Cerebellar cortex (tissue), 1 donor: ENCODE results near the gene SEC14L2.

Experiments
- DNase-seq: peaks from one replicate; pipeline ENCODE4 v3.0.0-alpha.2; 2015; ENCODE audit warnings: low spot score

The SEC14L2 gene

DNA sequence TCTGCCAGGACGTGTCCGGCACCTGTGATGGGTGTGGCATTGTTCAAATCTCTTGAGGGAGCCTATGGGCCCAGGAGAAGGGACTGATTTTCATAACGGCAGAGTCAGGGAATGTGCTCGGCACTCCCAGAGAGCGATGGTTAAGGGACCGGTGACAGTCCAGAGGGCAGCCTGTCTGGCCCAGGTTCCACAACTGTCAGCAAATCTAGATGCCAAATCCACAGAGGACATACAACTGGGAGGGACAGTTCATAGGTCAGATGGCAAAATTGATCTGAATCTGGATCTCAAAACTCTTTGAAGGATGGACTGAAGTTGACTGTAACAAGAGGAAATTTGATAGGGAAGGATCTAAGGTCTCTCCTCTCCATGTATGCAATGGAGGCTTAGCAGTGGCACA lies 7.5 kb downstream of the SEC14L2 start:
- no peak for DNase-seq

DNA sequence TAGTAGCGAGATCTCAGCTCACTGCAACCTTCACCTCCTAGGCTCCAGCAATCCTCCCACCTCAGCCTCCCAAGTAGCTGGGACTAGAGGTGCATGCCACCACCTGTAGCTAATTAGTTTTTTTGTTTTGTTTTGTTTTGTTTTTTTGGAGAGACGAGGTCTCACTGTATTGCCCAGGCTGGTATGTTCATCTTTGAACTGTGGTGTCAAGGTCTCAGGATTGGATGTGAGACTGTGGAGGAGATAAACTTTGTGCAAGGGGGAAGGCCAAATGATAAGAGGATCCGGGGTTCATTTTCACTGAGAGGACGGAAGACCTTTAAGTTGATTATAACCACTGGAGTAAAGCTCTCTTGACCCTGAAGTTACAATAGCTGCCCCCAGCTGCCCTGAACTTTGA lies 8.9 kb downstream of the SEC14L2 start:
- no peak for DNase-seq

DNA sequence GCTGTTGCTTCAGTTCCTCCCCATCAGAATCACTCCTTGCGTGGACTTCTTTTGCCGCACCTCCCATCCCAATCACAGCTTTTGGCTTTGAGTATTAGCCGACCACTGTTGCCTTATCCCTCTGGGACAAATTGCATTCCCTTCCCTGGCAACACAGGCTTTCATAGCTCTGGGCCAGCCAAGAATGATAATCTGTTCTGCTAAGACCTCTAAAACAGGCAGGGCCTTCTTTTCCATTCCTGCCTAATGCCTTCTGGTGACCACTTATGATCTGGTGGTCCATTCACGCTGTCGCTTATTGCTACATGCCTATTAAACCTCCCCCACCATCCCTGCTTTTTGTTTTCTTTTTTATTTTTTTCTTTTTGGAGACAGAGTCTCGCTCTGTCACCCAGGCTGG lies 9.6 kb downstream of the SEC14L2 start:
- DNase-seq, result no peak

DNA sequence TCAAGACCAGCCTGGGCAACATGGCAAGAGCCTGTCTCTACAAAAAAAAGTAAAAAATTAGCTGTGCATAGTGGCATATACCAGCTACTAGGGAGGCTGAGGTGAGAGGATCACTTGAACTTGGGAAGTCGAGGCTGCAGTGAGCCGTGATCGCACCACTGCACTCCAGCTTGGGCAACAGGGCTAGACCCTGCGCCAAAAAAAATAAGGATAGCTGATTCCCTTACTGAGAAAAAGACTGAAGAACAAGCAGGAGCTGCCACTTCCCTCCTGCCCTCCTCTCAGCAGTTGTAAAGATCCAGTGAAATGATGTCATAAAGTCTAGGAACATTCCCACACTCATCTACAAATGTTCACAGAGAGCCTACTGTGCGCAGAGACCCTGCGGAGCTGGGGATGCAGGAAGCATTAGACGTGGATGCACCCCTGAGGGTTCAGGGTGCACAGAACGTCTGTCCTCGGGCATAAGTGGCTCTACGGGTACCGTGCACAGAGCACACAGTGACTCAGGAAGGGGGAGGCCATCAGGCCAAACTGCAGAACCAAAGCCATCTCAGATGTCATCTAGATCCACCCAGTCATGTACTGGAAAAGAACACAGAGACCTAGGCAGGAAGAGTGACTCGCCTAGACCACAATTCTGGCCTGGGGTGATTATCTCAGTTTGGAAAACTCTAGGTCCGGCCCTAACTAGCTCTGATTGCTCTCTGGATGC lies 11.7 kb downstream of the SEC14L2 start:
- DNase-seq, result no peak

DNA sequence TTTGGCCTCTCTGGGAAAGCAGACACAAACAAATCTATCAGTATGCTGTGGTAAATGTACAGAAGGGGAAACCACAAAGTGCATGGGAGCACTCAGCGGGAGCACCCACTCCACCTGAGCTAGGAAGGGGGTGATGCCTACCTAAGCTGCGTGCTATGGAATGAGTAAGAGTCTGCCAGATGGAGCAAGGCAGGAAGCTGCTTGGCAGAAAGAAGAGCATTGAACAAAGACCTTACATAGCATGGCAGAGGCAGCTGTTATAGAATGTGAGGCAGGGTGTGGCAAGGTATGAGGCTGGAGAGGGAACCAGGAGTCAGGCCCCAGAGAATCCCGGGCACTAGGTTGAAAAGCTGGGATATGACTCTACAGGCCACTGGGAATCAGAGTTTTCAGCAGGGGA lies 15.0 kb downstream of the SEC14L2 start:
- no peak for DNase-seq

DNA sequence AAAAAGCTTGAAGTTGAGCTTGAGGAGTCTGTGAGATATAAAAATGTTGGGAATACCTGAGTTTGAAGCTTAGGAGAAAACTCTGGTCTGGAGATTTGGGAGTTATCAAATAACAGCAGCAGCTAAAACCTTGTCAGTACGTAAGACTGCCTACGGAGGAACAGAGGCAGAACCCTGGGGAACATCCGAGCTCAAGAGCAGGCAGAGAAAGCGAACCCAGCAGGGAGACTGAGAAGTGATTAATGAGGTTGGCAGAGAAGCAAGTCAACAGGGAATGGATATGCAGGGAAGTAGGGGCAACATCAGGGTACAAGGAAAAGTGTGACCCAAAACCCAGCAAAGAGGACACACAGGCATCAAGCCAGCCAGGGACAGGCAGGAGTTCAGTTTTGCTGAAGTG lies 16.2 kb downstream of the SEC14L2 start:
- no peak for DNase-seq

DNA sequence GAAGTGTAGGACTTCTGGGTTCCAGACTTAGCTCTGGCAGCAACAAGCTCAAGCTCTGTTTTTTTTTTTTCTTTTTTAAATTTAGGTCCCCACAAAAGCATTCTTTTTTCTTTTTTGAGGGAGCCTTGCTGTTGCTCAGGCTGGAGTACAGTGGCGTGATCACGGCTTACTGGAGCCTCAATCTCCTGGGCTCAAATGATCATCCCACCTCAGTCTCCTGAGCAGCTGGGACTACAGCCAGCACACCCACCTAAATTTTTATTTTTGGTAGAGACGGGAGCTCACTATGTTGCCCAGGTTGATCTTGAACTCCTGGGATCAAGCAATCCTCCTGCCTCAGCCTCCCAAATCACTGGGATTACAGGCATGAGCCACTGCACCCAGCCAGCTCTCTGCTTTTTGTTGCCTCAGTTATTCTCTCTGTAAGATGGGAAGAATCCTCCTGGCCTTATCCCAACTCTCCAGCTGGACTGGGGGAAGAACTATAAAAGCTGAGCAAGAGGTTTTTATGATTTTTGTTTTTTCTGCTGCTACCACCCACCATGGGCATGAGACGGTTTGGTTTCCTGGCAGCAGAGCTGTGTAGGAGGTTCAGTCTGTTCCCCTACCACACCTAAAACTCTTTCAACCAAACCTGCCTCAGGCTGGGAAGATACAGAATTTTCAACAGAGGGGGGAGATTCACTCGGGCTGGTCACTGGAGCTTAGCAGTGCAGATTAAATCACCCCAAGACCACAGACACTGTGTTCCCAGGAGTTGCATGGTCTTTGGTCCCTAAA lies 17.1 kb downstream of the SEC14L2 start:
- no peak for DNase-seq

DNA sequence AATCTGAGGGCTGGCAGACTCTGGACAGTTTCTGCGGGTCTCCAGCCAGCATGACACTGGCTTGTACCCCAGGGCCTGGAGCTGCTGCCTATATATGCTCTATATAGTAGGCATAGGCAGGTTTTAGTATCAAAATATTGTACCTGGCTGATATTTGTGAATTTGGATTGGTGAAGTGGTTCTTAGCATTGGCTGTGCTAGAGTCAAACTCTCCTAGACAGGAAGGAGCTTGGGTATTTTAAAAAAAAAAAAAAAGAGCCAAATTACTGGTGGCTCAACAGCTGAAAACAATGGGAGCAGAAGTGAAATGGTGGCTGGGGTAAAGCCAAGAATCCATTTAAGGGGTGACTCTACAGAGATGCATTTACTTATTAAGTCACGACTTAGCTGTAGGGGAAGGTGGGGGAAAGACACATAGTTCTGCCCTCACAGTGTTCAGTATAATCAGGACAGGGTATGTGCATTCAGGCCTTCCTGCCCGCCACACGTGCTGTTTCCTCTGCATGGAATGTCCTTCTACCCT lies 17.8 kb downstream of the SEC14L2 start:
- no peak for DNase-seq

DNA sequence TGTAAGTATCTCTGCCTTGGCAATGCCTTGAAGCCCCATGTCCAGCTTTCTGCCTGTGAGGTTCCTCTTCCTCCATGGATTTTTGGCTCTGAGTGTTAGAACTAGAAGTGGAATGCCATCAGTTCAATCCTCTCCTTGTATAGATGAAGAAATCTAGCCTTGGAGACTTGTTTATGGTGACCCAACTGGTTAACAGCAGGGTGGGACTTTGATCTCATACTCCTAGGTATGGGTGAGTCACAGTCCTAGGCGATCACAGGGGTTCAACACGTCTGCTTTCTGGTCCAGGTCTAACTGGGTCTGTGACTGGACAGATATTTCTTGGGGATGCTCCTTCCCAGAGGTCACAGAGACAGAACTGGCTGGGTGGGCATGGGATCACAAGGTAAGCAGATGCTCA lies 19.6 kb downstream of the SEC14L2 start:
- no peak for DNase-seq

DNA sequence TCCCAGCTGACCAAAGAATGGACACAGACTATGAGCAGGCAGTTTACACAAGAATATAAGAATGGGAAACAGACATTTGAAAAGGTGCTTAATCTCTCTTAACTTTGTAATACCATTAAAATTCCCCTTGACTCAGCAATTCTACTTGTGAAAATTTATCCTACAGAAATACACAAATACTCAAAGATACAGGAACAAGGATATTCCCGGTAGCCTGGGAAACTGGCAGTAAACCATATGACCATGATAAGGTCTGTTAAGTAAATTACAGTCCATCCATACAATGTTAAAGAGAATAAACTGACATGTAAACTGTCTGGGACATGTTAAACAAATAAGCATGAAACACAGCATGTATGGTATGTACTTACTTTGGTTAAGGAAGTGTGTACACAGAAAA lies 20.0 kb downstream of the SEC14L2 start:
- no peak for DNase-seq

DNA sequence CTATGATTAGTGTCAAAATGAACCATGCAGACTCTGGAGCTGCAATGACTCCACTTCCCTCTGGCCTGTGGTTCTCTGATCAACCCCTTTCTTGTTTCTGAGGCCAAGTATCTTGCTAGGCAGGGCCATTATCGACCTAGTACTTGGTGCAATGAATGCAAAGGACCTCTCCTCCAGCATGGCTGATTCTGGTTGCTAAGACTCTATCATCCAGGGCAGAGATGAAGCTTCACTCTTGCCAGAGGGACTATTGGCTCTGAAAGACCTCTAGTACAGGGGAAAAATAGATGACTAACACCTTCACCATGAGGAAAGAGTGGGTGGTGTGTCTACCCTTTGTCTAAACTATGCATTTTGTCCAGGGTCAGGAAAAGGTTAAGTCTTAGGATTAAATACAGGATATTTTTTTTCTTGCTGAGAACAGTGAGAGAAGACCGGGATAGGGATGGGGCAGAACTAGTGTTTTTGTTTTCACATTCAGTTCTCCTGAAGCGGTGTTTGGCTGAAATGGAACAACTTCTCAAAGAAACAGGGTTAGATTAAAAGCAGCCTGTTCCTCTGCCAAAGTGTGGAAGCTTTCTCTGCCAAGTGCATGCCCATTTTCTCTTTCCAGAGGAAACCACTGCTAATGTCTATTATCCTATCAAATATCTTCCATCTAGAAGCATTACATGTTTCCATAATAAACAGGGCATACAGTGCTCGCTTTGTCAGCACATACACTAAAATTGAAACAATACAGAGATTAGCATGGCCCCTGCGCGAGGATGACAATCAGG lies 23.7 kb downstream of the SEC14L2 start:
- no peak for DNase-seq

DNA sequence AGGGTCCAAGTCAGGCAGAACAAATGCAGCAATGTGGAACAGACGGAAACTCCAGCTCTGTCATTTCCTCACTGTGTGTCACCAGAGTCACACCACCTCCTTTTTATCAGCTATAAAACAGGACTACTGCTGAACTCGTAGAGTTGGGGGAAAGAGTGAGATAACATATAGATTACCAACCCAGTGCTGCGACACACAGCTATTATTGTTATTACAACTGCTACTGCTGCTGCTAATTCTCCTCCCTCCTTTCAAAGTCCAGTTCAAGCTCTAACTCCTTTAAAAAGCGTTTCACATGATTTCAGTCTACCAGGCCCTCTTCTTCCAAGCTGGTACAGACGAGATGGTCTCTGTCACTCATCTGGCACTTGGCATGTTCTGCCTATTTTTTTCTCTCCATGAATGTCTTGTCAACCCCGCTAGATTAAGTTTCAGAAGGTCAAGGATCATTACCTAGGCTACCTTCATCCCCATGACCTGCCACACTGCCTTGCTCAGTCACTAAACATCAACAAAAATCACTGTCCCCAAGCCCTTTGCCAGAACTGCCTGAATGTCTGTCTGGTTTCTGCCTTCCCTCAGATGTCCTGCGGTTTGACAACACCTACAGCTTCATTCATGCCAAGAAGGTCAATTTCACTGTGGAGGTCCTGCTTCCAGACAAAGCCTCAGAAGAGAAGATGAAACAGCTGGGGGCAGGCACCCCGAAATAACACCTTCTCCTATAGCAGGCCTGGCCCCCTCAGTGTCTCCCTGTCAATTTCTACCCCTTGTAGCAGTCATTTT lies 25.1 kb downstream of the SEC14L2 start:
- DNase-seq, result no peak

DNA sequence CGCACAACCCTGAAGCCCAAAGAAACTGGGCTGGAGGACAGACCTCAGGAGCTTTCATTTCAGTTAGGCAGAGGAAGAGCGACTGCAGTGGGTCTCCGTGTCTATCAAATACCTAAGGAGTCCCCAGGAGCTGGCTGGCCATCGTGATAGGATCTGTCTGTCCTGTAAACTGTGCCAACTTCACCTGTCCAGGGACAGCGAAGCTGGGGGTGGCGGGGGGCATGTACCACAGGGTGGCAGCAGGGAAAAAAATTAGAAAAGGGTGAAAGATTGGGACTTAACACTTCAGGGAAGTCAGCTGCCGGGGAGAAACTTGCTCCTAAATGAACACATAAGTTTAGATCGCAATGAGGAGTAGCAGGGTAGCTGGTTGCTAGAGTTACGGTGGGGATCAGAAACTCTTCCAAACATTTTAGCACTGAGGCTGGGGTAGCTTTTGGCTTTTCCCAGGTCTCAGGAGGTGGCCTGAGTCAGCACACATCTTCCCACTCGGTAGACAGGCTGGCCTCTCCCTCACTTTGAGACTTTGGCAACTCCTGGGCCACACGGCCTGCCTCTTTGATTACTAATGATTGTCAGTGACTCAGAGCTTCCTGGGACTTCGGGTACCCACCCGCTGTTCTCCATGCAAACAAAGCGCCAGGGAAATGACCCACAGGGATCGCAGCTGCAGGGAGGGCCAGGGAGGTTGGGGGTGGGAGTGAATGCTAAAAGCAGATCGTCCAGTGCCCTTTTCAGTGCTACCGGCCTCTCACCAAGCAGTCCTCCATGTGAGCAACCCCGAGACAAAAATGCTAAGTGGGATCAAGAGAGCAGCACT lies 25.9 kb downstream of the SEC14L2 start:
- peak; percentile 43 for DNase-seq

DNA sequence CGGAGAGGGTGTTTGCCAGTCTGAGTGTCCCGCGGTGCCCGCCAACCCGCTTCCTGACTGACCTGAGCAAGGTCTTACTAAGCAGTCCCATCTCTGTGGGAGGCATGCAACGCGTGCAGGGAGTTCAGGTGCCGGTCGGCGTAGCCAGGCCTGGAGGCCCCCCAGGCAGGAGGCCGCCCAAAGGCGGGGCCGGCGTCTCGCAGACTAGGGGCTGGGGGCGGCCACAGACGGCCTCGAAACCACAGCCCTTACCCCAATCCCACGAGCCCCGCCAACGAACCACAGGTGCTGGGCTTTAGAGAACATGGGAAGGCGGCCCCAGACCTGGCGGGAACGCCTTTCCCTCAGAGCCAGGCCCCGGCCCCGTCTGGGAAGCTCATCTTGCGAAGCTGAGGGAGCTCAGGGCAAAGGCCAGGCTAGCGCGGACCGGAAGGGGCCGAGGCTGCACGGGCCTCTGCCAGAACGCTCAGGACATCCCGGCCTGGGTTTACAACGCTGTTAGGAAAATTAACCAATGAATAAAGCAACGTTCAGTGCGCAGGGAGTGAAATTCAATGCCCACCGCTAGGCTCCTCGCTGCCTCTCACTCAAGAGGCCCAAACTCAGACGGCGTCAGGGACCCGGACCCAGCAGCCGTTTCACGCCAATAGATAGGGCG lies 26.6 kb downstream of the SEC14L2 start:
- DNase-seq, result no peak

DNA sequence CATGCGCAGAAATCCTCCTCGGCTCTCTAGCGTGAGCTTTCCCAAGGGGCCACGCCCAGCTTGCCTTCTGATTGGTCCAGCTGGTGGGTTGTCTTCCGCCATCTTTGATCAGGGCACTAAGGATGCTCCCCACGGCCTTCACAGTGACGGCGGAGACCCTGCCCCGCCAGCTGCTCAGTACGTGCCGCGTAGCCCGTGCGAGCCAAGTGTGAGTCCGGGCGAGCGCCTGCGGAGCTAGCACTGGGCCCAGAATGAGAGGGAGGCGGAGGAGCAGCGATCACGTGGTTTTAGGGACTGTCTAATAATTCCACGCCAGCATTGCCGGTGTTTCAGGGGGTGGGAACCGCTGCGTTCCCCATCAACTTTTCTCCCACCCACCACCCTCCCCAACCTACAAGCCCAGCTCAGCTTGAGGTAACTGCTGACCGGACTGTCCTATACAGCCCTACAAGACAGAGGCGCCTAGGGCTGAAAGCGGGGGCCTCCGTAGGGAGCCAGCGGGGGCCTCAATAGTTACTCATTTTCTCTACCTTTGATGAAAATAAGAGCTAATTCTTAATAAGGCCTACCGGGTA lies 27.2 kb downstream of the SEC14L2 start:
- DNase-seq, result peak; percentile 99

DNA sequence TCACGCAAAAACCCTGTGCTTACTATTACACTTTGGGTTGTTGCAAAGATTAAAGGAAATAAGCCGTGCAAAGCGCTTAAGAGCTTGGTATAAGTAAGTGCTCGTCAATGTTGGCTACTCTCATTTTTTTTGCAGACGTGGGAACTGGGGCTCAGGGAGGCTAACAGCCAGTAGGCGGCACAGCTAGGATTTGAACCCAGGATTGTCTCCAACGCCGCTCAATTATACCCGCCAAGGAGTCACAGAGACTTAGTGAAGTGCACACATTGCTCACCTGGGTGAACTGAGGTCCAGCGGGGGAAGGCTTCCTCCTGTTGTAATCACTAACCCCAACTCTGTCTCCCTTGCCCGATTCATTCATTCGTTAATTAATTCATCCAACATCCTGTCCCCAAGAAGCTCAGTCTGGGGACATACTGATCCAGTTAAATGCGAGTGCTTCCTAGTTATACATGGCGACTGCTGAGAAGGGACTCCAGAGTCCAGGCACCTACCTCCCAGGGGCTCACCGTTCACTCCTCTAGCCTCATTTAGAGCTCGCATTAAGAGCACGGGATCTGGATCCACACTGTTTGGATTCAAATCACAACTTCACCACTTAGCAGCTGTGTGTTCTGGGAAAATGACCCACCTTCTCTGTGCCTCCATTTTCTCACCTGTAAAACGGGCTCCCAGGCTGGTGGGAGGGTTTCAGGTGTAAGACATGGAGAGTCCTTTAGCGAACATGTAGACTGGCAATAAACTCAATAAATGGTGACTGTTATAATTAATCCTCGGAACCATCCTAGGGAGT lies 27.9 kb downstream of the SEC14L2 start:
- DNase-seq, result no peak

DNA sequence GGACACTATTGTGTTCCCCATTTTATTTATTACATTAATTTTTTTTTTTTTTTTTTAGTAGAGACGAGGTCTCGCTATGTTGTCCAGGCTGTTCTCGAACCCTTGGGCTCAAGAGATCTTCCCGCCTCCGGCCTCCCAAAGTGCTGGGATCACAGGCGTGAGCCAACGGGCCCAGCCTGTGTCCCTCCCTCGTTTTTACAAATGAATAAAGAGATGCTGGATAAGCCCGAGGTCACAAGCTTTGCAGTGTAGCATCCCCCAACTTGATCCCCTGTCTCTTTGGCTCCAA lies 28.5 kb downstream of the SEC14L2 start:
- DNase-seq, result no peak

DNA sequence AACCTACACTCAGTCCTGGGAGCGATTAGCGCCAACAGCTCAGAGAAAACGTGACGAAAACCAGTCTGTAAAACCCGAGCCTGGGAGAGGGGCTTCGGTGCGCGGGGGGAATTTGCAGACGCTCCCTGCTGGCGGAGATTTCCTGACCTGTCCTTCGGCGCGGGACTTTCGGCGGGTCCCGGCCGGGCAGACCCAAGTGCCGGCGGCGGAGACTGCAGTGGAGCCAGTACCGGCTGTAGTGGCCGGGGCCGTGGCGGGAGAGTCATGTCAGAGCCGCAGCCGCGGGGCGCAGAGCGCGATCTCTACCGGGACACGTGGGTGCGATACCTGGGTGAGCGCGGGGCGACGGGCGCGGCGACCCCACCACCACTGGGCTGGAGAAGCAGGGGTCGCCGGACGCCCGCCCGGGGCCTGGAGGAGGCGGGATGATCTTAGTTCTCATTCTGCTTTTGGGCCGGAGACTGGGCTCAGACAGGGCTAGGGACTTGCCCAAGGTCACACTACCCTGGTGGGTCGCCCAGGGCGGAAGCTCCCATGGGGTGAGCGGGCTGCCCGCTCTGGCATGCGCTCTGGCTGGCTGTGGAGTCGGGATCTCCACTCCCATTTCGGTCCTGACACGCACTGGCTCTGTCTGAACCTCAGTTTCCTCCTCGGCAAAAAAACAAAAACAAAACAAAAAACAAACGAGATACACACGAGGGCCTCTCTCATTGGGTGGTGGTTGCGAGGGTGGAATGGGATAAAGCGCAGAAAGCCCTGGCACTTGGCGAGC lies 29.0 kb downstream of the SEC14L2 start, which contains the start of gene MTFP1:
Gene MTFP1 (plus strand): TSS at position 153 of the 772 bp plus-strand sequence. CDS start 112 bp downstream, at position 265.
- peak; percentile 72 for DNase-seq
